Esophagus mucosa (tissue), 1 donor: Measurements from ENCODE around the gene MIDN. TPM values are rescaled to one million over a fixed set of nuclear protein-coding genes. Genes with fewer than 3 reads are reported as not detected.

Source experiments
- ATAC-seq: fragments of 200-7000 bp; cut with Tn5 transposase; one replicate; pipeline ENCODE4 v1.9.1; 2020
- total RNA-seq: library from RNA; stranded (reverse); gene quantifications from one replicate; pipeline ENCODE4 v1.2.4, GENCODE V29; 2023
- donor health status: DM: yes; HTN: yes; CAD: no.

MIDN gene
- total RNA-seq, 1 donor from 2014 or later, result 99.3 TPM

GRCh38 chr19:1283207-1283916, 35.0 kb downstream of the MIDN start:
- ATAC-seq, result no peak

GRCh38 chr19:1283917-1284292, 35.5 kb downstream of the MIDN start:
- ATAC-seq, result peak; percentile 0

GRCh38 chr19:1284293-1284978, 36.1 kb downstream of the MIDN start:
- ATAC-seq, result peak; percentile 15

GRCh38 chr19:1284979-1285736, 36.8 kb downstream of the MIDN start:
- no peak for ATAC-seq

GRCh38 chr19:1285737-1286360, 37.5 kb downstream of the MIDN start, which contains the start of gene EFNA2:
Gene EFNA2, plus strand, starts transcription at chr19:1285873. Its CDS starts 296 bp downstream, at chr19:1286169.
- ATAC-seq, result no peak

GRCh38 chr19:1286487-1287353, 38.3 kb downstream of the MIDN start:
- ATAC-seq, result no peak

GRCh38 chr19:1287354-1288225, 39.2 kb downstream of the MIDN start:
- ATAC-seq, result no peak

GRCh38 chr19:1288226-1288612, 39.8 kb downstream of the MIDN start:
- ATAC-seq, result no peak

- no peak for ATAC-seq
Observed at GRCh38 chr19:1288833-1289685, 40.7 kb downstream of the MIDN start.

GRCh38 chr19:1289686-1290025, 41.3 kb downstream of the MIDN start:
- ATAC-seq, result no peak

- no peak for ATAC-seq
Observed at GRCh38 chr19:1290196-1290702, 41.9 kb downstream of the MIDN start.

GRCh38 chr19:1290703-1291651, 42.6 kb downstream of the MIDN start:
- no peak for ATAC-seq

- no peak for ATAC-seq
Observed at GRCh38 chr19:1291761-1292418, 43.5 kb downstream of the MIDN start.

GRCh38 chr19:1292419-1293151, 44.2 kb downstream of the MIDN start:
- no peak for ATAC-seq

- no peak for ATAC-seq
Observed at GRCh38 chr19:1293782-1294604, 45.6 kb downstream of the MIDN start.

GRCh38 chr19:1294688-1295087, 46.3 kb downstream of the MIDN start:
- no peak for ATAC-seq
